GM23338 (cell line): ENCODE measurements around the gene PAX2.

Experiments
- CREB1 ChIP-seq: fragments of 250-450 bp; sonication (Bioruptor Pico); IDR thresholded peaks from 2 replicates; pipeline ENCODE4 v1.5.0; 2020; ENCODE audit warnings: low read depth, mild to moderate bottlenecking, moderate library complexity
- EZH2 ChIP-seq: fragments of 200-600 bp; sonication (generic); IDR thresholded peaks from one replicate; pipeline ENCODE4 v1.8.0; 2017; ENCODE audit warnings: antibody characterized with exemption, mild to moderate bottlenecking, low read depth; ENCODE audit not compliant: unreplicated experiment
- EZH2phosphoT487 ChIP-seq: fragments of 200-600 bp; sonication (generic); IDR thresholded peaks from one replicate; pipeline ENCODE4 v1.8.1; 2018; ENCODE audit warnings: antibody characterized with exemption; ENCODE audit not compliant: unreplicated experiment
- JUNB ChIP-seq: IDR thresholded peaks from one replicate; pipeline ENCODE4 v1.6.1; 2016; ENCODE audit warnings: antibody characterized with exemption; ENCODE audit not compliant: unreplicated experiment
- NANOG ChIP-seq: IDR thresholded peaks from 2 replicates; pipeline ENCODE4 v1.6.1; 2016; ENCODE audit warnings: antibody characterized with exemption, borderline replicate concordance
- POLR2AphosphoS5 ChIP-seq: IDR thresholded peaks from 2 replicates; pipeline ENCODE4 v1.6.1; 2016; ENCODE audit warnings: antibody characterized with exemption, low read depth
- STAT1 ChIP-seq: IDR thresholded peaks from one replicate; pipeline ENCODE4 v1.6.1; 2016; ENCODE audit warnings: antibody characterized with exemption; ENCODE audit not compliant: unreplicated experiment
- TF ChIP-seq, protein P1 (sequence below), 2 experiments: fragments of 200-600 bp in 1 of 2; sonication (generic) in 1 of 2; conservative IDR thresholded peaks; 2 replicates each; pipeline versions ENCODE4 v1.5.1 to v1.6.1; 2016 to 2017; ENCODE audit warnings: antibody characterized with exemption in 2 of 2, low read depth in 2 of 2, mild to moderate bottlenecking in 2 of 2, moderate library complexity in 1 of 2
- TF ChIP-seq, protein P2 (sequence below): IDR thresholded peaks from 2 replicates; pipeline ENCODE4 v1.6.1; 2016; ENCODE audit warnings: antibody characterized with exemption
- TF ChIP-seq, protein P3 (sequence below): fragments of 250-450 bp; sonication (Bioruptor Pico); IDR thresholded peaks from 2 replicates; pipeline ENCODE4 v1.5.0; 2020; ENCODE audit warnings: mild to moderate bottlenecking, moderate library complexity
- TF ChIP-seq, protein P4 (sequence below): IDR thresholded peaks from one replicate; pipeline ENCODE4 v1.6.1; 2018; ENCODE audit warnings: antibody characterized with exemption; ENCODE audit not compliant: unreplicated experiment

DNA sequence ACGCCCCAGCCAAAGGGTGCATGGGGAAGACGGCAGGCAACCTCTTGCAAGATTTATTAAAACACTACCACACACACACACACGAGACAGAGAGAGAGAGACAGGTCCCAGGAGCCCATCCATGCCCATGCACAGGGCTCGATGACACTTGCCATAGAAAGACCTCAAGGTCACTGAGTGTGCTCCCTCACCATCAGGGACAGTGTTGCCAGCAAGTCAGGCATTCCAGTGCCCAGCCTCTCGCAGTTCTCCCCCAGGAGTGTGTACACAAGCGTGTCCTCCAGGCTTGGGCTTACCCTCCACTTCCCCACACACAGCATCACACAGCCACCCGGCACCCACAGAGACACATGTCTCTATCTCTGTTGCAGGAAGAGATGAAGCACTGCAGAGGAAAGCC, 120.6 kb downstream of the PAX2 start:
- TF ChIP-seq, protein P1, sequence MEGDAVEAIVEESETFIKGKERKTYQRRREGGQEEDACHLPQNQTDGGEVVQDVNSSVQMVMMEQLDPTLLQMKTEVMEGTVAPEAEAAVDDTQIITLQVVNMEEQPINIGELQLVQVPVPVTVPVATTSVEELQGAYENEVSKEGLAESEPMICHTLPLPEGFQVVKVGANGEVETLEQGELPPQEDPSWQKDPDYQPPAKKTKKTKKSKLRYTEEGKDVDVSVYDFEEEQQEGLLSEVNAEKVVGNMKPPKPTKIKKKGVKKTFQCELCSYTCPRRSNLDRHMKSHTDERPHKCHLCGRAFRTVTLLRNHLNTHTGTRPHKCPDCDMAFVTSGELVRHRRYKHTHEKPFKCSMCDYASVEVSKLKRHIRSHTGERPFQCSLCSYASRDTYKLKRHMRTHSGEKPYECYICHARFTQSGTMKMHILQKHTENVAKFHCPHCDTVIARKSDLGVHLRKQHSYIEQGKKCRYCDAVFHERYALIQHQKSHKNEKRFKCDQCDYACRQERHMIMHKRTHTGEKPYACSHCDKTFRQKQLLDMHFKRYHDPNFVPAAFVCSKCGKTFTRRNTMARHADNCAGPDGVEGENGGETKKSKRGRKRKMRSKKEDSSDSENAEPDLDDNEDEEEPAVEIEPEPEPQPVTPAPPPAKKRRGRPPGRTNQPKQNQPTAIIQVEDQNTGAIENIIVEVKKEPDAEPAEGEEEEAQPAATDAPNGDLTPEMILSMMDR (conservative IDR thresholded peaks at IDR 0.05; ENCODE audit: low read depth in 2 of 2), result no peak
- TF ChIP-seq EZH2phosphoT487 (no peak), EZH2 (no peak), POLR2AphosphoS5 (no peak), CREB1 (CRISPR knock-in tag) (no peak), JUNB (no peak), STAT1 (no peak), NANOG (no peak)
- TF ChIP-seq, protein P2, sequence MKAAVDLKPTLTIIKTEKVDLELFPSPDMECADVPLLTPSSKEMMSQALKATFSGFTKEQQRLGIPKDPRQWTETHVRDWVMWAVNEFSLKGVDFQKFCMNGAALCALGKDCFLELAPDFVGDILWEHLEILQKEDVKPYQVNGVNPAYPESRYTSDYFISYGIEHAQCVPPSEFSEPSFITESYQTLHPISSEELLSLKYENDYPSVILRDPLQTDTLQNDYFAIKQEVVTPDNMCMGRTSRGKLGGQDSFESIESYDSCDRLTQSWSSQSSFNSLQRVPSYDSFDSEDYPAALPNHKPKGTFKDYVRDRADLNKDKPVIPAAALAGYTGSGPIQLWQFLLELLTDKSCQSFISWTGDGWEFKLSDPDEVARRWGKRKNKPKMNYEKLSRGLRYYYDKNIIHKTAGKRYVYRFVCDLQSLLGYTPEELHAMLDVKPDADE, result no peak
- TF ChIP-seq, protein P3, sequence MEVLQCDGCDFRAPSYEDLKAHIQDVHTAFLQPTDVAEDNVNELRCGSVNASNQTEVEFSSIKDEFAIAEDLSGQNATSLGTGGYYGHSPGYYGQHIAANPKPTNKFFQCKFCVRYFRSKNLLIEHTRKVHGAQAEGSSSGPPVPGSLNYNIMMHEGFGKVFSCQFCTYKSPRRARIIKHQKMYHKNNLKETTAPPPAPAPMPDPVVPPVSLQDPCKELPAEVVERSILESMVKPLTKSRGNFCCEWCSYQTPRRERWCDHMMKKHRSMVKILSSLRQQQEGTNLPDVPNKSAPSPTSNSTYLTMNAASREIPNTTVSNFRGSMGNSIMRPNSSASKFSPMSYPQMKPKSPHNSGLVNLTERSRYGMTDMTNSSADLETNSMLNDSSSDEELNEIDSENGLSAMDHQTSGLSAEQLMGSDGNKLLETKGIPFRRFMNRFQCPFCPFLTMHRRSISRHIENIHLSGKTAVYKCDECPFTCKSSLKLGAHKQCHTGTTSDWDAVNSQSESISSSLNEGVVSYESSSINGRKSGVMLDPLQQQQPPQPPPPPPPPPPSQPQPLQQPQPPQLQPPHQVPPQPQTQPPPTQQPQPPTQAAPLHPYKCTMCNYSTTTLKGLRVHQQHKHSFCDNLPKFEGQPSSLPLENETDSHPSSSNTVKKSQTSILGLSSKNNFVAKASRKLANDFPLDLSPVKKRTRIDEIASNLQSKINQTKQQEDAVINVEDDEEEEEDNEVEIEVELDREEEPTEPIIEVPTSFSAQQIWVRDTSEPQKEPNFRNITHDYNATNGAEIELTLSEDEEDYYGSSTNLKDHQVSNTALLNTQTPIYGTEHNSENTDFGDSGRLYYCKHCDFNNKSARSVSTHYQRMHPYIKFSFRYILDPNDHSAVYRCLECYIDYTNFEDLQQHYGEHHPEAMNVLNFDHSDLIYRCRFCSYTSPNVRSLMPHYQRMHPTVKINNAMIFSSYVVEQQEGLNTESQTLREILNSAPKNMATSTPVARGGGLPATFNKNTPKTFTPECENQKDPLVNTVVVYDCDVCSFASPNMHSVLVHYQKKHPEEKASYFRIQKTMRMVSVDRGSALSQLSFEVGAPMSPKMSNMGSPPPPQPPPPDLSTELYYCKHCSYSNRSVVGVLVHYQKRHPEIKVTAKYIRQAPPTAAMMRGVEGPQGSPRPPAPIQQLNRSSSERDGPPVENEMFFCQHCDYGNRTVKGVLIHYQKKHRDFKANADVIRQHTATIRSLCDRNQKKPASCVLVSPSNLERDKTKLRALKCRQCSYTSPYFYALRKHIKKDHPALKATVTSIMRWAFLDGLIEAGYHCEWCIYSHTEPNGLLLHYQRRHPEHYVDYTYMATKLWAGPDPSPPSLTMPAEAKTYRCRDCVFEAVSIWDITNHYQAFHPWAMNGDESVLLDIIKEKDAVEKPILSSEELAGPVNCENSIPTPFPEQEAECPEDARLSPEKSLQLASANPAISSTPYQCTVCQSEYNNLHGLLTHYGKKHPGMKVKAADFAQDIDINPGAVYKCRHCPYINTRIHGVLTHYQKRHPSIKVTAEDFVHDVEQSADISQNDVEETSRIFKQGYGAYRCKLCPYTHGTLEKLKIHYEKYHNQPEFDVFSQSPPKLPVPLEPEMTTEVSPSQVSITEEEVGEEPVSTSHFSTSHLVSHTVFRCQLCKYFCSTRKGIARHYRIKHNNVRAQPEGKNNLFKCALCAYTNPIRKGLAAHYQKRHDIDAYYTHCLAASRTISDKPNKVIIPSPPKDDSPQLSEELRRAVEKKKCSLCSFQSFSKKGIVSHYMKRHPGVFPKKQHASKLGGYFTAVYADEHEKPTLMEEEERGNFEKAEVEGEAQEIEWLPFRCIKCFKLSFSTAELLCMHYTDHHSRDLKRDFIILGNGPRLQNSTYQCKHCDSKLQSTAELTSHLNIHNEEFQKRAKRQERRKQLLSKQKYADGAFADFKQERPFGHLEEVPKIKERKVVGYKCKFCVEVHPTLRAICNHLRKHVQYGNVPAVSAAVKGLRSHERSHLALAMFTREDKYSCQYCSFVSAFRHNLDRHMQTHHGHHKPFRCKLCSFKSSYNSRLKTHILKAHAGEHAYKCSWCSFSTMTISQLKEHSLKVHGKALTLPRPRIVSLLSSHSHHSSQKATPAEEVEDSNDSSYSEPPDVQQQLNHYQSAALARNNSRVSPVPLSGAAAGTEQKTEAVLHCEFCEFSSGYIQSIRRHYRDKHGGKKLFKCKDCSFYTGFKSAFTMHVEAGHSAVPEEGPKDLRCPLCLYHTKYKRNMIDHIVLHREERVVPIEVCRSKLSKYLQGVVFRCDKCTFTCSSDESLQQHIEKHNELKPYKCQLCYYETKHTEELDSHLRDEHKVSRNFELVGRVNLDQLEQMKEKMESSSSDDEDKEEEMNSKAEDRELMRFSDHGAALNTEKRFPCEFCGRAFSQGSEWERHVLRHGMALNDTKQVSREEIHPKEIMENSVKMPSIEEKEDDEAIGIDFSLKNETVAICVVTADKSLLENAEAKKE, result no peak
- TF ChIP-seq, protein P4, sequence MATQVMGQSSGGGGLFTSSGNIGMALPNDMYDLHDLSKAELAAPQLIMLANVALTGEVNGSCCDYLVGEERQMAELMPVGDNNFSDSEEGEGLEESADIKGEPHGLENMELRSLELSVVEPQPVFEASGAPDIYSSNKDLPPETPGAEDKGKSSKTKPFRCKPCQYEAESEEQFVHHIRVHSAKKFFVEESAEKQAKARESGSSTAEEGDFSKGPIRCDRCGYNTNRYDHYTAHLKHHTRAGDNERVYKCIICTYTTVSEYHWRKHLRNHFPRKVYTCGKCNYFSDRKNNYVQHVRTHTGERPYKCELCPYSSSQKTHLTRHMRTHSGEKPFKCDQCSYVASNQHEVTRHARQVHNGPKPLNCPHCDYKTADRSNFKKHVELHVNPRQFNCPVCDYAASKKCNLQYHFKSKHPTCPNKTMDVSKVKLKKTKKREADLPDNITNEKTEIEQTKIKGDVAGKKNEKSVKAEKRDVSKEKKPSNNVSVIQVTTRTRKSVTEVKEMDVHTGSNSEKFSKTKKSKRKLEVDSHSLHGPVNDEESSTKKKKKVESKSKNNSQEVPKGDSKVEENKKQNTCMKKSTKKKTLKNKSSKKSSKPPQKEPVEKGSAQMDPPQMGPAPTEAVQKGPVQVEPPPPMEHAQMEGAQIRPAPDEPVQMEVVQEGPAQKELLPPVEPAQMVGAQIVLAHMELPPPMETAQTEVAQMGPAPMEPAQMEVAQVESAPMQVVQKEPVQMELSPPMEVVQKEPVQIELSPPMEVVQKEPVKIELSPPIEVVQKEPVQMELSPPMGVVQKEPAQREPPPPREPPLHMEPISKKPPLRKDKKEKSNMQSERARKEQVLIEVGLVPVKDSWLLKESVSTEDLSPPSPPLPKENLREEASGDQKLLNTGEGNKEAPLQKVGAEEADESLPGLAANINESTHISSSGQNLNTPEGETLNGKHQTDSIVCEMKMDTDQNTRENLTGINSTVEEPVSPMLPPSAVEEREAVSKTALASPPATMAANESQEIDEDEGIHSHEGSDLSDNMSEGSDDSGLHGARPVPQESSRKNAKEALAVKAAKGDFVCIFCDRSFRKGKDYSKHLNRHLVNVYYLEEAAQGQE, result no peak
